NK-92 treated with Interleukin-12 subunit alpha and Interleukin-12 subunit beta, amount 100 ng/mL, for 24 hours (cell line): ENCODE results near the gene GAPT.
A peak's percentile ranks its signal among the peaks of the same experiment; 100 is the strongest.

ENCODE experiments used
- DNase-seq: peaks from one replicate; lab custom pipeline; 2025; lab: John Stamatoyannopoulos, UW

Gene GAPT

GRCh38 chr5:58462154-58462553 lies 29.1 kb upstream of the GAPT start:
- no peak for DNase-seq

- DNase-seq, result no peak
Measured at GRCh38 chr5:58462623-58463230, 28.5 kb upstream of the GAPT start.

- peak; percentile 30 for DNase-seq
Measured at GRCh38 chr5:58466939-58467338, 24.3 kb upstream of the GAPT start.

GRCh38 chr5:58469896-58470295 lies 21.3 kb upstream of the GAPT start:
- no peak for DNase-seq

DNA sequence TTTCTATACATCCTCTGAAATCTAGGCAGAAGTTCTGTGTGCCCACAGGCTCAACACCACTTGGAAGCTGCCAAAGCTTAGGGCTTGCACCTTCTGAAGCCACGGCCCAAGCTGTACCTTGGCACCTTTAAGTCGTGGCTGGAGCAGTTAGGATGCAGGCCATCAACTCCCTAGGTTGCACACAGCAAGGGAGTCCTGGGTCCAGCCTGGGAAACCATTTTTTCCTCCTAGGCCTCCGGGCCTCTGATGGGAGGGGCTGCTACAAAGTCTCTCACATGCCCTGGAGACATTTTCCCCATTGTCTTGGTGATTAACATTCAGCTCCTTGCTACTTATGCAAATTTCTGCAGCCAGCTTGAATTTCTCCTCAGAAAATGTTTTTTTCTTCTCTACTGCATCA lies 15.8 kb upstream of the GAPT start:
- DNase-seq, result no peak

- no peak for DNase-seq
Measured at GRCh38 chr5:58477760-58478376, 13.4 kb upstream of the GAPT start.

DNA sequence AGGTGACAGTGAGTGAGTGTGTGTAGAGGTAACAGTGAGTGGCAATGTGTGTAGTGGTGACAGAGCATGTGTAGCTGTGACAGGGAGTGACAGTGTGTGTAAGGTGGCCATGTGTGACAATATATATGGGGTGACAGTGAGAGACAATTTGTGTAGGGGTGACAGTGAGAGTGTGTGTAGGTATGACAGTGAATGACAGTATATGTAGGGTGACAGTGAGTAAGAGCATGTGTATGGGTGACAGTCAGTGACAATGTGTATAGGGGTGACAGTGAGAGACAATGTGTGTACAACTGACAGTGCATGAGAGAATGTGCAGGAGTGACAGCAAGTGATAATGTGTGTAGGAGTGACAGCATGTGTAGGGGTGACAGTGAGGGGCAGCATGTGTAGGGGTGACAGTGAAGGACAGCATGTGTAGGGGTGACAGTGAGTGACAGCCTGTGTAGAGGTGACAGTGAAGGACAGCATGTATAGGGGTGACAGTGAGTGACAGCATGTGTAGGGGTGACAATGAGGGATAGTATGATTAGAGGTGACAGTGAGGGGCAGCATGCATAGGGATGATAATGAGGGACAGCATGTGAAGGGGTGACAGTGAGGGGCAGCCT lies 10.1 kb upstream of the GAPT start:
- no peak for DNase-seq

DNA sequence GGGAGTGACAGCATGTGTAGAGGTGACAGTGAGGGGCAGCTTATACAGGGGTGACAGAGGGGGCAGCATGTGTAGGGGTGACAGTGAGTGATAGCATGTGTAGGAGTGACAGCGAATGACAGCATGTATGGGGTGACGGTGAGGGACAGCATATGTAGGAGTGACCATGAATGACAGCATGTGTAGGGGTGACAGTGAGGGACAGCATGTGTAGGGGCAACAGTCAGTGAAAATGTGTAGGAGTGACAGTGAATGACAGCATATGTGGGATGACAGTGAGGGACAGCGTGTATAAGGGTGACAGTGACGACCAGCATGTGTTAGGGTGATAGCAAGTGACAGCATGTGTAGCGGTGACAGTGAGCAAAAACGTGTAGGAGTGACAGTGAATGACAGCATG lies 9.4 kb upstream of the GAPT start:
- no peak for DNase-seq

GRCh38 chr5:58482536-58482935 lies 8.7 kb upstream of the GAPT start:
- no peak for DNase-seq

GRCh38 chr5:58484505-58484904 lies 6.7 kb upstream of the GAPT start:
- no peak for DNase-seq

GRCh38 chr5:58486290-58486689 lies 4.9 kb upstream of the GAPT start:
- no peak for DNase-seq

DNA sequence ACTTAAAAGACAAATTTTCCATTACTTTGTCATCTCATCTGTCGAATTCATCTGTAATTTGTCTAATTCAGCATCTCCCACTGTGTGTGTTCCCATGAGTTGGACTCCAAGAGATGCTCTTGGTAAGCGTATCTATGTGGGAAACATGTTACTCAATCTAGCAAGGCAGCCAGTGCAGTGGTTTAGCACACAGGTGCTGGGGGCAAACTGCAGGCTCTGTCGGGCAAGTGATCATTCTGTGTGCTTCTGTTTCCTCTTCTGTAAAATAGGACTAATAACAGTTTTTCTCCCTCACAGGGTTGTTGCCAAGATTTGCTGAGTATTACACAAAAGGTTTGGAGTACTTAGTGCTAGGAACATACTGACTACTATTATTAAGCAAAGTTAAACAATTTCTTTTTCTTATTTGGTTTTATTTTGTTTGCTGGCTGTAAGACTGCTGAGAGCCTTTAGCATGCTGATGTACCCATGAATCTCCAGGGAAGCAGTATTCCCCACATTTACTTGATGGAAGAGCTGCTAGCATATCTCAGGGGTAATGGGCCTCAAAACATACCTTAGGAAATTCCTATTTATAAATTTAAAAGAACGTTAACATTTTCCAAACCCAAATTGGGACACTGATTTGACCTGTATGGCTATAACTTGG lies 709 bp upstream of the GAPT start:
- no peak for DNase-seq

DNA sequence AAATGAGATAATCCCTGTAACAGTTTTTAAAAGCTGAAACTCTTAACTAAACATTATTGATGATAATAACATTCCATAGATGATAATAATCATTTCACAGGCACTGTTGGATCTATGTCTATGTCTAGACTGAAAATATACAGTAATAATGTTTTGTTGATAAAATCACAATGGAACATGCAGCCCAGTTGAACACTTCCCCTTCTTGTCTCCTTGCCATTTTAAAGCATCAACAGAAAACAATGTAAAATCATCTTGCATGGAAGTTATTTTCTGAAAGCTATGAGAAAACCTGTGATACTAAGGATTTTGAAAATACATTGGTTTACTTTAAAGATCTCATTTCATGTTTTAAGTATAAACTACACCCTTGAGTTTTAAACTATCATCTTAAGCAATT lies 1.9 kb downstream of the GAPT start:
- DNase-seq, result no peak

DNA sequence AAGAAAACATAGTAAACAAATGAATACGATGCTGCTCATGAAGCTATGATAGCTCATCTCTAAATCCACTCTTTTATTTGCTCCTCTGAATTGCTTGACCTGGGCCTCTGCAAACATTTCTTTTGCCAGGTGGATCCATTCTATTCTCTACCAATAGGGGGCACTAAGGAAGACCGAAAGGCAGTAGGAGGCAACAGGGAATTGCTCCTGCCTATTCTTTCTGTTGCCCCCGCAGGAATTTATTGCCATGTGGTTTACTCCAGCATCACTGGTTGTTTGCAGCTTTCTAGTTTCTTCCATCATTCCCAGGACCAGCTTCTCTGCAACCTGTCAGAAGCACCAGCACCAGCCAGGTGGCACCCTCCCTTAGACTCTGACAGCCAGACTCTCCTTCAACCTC lies 5.3 kb downstream of the GAPT start:
- no peak for DNase-seq

GRCh38 chr5:58497386-58497785 lies 6.2 kb downstream of the GAPT start:
- no peak for DNase-seq

GRCh38 chr5:58497921-58498320 lies 6.7 kb downstream of the GAPT start:
- DNase-seq, result no peak

GRCh38 chr5:58498340-58498942 lies 7.2 kb downstream of the GAPT start:
- no peak for DNase-seq

DNA sequence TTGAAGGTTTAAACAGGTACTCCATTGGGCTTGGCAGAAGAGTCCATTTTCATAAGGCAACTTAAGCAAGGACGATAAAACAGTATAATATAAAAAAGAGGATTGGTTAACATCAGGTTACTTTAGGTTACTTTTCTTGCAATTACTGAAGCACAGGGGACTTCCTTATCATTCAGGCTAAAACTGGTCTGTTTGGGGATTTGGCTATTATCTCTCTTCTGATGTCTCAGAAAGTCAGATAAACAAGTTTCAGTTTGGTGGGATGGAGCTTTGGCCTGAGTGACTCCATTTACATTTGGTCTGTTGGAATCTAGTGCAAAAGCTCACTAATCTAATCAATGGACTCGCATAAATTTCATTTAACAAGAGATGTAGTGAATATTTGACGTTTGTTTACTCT lies 8.0 kb downstream of the GAPT start:
- DNase-seq, result no peak

GRCh38 chr5:58499941-58500340 lies 8.7 kb downstream of the GAPT start:
- no peak for DNase-seq

DNA sequence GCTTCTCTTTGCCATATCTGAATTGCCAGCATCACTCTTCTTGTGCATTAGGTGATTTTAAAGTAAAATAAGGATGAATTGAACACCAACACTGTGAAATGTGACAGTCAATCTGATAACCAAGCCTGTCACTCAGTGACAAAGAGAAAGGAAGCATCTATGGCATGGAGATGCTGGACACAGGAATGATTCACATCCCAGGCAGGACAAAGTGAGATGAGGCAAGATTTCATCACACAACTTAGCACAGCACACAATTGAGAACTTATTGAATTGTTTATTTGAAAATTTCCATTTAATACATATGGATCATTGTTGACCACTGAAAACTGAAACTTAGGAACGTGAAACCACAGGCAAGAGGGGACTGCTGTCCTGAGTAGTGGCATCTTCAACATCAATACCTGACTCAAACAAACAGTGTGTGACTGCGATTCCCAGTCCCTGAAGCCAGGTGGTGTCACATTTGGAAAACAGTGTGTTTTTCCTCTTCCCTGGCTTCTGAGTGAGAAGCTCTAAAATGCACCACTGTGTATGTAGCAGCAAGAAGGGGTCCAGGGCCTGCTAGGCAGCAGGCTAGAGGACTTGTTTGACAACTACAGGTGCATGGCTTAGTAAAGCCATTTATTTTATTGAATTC lies 10.7 kb downstream of the GAPT start:
- no peak for DNase-seq

DNA sequence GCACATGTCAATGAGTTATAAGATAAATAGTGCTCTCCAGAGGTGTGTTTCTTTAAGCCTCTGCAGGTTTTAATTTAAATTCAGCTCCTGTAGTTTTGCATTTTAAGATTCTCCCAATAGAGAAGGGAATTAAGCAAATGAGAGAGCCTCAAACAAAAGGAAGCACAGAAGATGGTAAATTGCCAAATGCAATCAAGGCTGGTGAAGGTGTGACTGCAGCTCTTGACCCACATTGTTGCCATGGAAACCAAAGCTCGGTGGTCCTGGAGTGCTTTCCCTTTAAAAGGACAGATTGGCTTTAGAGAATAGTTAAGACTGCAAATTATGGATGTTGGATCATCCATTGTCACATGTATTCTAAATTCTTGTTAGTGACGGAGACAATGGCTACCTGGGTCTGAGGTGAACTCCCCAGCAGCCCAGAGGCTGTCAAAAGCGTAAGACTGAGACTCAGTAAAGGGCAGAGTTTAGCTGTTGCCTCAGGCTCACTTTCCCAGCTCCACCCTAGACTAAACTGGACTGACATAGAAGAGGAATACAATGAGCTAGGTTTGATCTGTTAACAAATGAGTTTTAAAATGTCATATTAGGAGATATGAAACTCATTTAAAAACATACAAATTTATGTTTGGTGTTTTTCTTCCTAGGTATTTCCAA lies 12.3 kb downstream of the GAPT start:
- no peak for DNase-seq

DNA sequence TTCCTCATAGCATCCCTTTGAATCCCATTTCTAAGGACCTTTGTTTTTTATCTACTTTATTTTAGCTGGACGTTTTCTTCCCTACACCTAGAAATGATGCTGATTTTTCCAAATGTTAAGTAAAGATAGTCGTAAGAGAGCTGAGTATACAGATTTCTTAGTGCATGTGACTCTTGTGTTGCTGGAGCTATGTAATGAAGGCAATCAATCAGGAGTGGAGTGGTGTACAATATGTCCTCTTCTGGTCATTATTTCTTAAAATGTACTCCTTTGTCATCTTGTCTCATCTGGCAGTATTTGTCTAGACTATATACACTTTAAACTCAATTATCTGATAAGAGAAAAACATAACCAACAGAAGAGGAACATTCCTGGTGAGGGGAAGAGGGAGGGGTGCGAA lies 13.5 kb downstream of the GAPT start:
- DNase-seq, result no peak
